Measurements from ENCODE around the gene DEFB110. TPM values are rescaled to one million over a fixed set of nuclear protein-coding genes. Genes with fewer than 3 reads are reported as not detected.
A peak's percentile ranks its signal among the peaks of the same experiment; 100 is the strongest.

DEFB110 gene
- total RNA-seq, 1 donor from 2014 or later: not detected

GRCh38 chr6:49986551-49986950 lies 35.2 kb downstream of the DEFB110 start:
- no peak overlapping the region for H3K4me3 ChIP-seq (ENCODE audit: low read depth, low read length)
- TF ChIP-seq CTCF (conservative IDR thresholded peaks at IDR 0.05; ENCODE audit: low read depth, low read length): no peak
- DNase-seq (ENCODE audit: low read depth): no peak

- DNase-seq (ENCODE audit: low read depth): no peak
- no peak overlapping the region for H3K4me3 ChIP-seq (ENCODE audit: low read depth, low read length)
- TF ChIP-seq CTCF (conservative IDR thresholded peaks at IDR 0.05; ENCODE audit: low read depth, low read length): no peak
Observed at GRCh38 chr6:49982046-49982445, 39.7 kb downstream of the DEFB110 start.

- DNase-seq (ENCODE audit: low read depth): no peak
- no peak for TF ChIP-seq CTCF (conservative IDR thresholded peaks at IDR 0.05; ENCODE audit: low read depth, low read length)
- no peak overlapping the region for H3K4me3 ChIP-seq (ENCODE audit: low read depth, low read length)
Observed at GRCh38 chr6:49980898-49981297, 40.9 kb downstream of the DEFB110 start.

GRCh38 chr6:49979584-49979983 lies 42.2 kb downstream of the DEFB110 start:
- no peak for DNase-seq (ENCODE audit: low read depth)

GRCh38 chr6:49978332-49979226 lies 43.2 kb downstream of the DEFB110 start:
- DNase-seq (ENCODE audit: low read depth): no peak
- H3K4me3 ChIP-seq (ENCODE audit: low read depth, low read length): peak overlapping the region; percentile 36

More at GRCh38 chr6:49979584-49979983, 42.2 kb downstream of the DEFB110 start:
- no peak for TF ChIP-seq CTCF (conservative IDR thresholded peaks at IDR 0.05; ENCODE audit: low read depth, low read length)
- no peak overlapping the region for H3K4me3 ChIP-seq (ENCODE audit: low read depth, low read length)

GRCh38 chr6:49969605-49970004 lies 52.2 kb downstream of the DEFB110 start, which contains the start of gene DEFB113:
TSS of gene DEFB113 (minus strand) at chr6:49969625. CDS start at chr6:49969625, 0 bp downstream.
- no peak within 1 kb of the TSS for H3K4me3 ChIP-seq (ENCODE audit: low read depth, low read length)
- DNase-seq (ENCODE audit: low read depth): no peak
- no peak for TF ChIP-seq CTCF (conservative IDR thresholded peaks at IDR 0.05; ENCODE audit: low read depth, low read length)

More at GRCh38 chr6:49978332-49979226, 43.2 kb downstream of the DEFB110 start:
- TF ChIP-seq CTCF (conservative IDR thresholded peaks at IDR 0.05; ENCODE audit: low read depth, low read length): no peak

Other genes with a start within 250 kb of the DEFB110 start
- not detected in 2 replicates for gene PGK2, start 234.7 kb downstream of the DEFB110 start, total RNA-seq
- not detected in 2 replicates for gene CRISP1, start 155.5 kb downstream of the DEFB110 start, total RNA-seq
- gene DEFB114, start 57.8 kb downstream of the DEFB110 start, total RNA-seq: not detected in 2 replicates
- gene DEFB113, start 52.4 kb downstream of the DEFB110 start, total RNA-seq: not detected in 2 replicates
- not detected in 2 replicates for gene DEFB112, start 27.9 kb upstream of the DEFB110 start, total RNA-seq